Mesenchymal stem cell (in vitro differentiated cells and primary cell): Measurements from ENCODE around the gene SORCS3.

ENCODE experiments used
- DNase-seq: peaks from one replicate; pipeline ENCODE4 v3.0.0-alpha.2; 2013
- H2AFZ ChIP-seq: one replicate; pipeline ENCODE4 v1.6.1; 2013; ENCODE audit warnings: low read depth, mild to moderate bottlenecking, control low read depth, inconsistent platforms, low read length, moderate library complexity
- H2AK5ac ChIP-seq: 2 replicates; pipeline ENCODE4 v1.6.1; 2013; ENCODE audit warnings: low read length, moderate library complexity, mild to moderate bottlenecking, inconsistent platforms; ENCODE audit not compliant: severe bottlenecking
- H2BK120ac ChIP-seq: one replicate; pipeline ENCODE4 v1.6.1; 2013; ENCODE audit warnings: low read depth, mild to moderate bottlenecking, inconsistent platforms, low read length, moderate library complexity
- H2BK12ac ChIP-seq, 2 experiments: one replicate each; pipeline ENCODE4 v1.6.1; 2013; ENCODE audit warnings: inconsistent platforms in 2 of 2, low read length in 2 of 2, mild to moderate bottlenecking in 2 of 2, moderate library complexity in 2 of 2, control low read depth in 1 of 2
- H2BK15ac ChIP-seq: one replicate; pipeline ENCODE4 v1.6.1; 2013; ENCODE audit warnings: mild to moderate bottlenecking, low read depth, inconsistent platforms; ENCODE audit not compliant: poor library complexity, severe bottlenecking
- H2BK5ac ChIP-seq: 2 replicates; pipeline ENCODE4 v1.6.1; 2013; ENCODE audit warnings: low read depth, mild to moderate bottlenecking, low read length, control low read depth, inconsistent platforms; ENCODE audit not compliant: poor library complexity, severe bottlenecking
- H3K14ac ChIP-seq, 2 experiments: one replicate each; pipeline ENCODE4 v1.6.1; 2013; ENCODE audit warnings: inconsistent platforms in 2 of 2, low read length in 2 of 2, control low read depth in 1 of 2, mild to moderate bottlenecking in 1 of 2, moderate library complexity in 1 of 2
- H3K18ac ChIP-seq, 2 experiments: one replicate each; pipeline ENCODE4 v1.6.1; 2013; ENCODE audit warnings: inconsistent platforms in 2 of 2, low read length in 2 of 2, control low read depth in 1 of 2, low read depth in 1 of 2, mild to moderate bottlenecking in 1 of 2
- H3K23ac ChIP-seq, 2 experiments: one replicate each; pipeline ENCODE4 v1.6.1; 2013; ENCODE audit warnings: inconsistent platforms in 2 of 2, low read length in 2 of 2, mild to moderate bottlenecking in 2 of 2, moderate library complexity in 2 of 2, control low read depth in 1 of 2
- H3K27ac ChIP-seq: 2 replicates; pipeline ENCODE4 v1.5.1; 2013; ENCODE audit warnings: mild to moderate bottlenecking, moderate library complexity, low read length, control low read depth, inconsistent platforms; ENCODE audit not compliant: poor library complexity, severe bottlenecking
- H3K27me3 ChIP-seq, 2 experiments: 2 replicates each; pipeline versions ENCODE4 v1.6.1 to v1.7.0; 2013; ENCODE audit warnings: low read length in 2 of 2, mild to moderate bottlenecking in 2 of 2, moderate library complexity in 2 of 2, control low read depth in 1 of 2, inconsistent platforms in 1 of 2; ENCODE audit not compliant: control insufficient read depth in 1 of 2, insufficient read depth in 1 of 2
- H3K36me3 ChIP-seq, 2 experiments: 2 replicates each; pipeline versions ENCODE4 v1.6.1 to v1.7.0; 2013; ENCODE audit warnings: low read length in 2 of 2, control low read depth in 1 of 2, inconsistent platforms in 1 of 2, low read depth in 1 of 2, mild to moderate bottlenecking in 1 of 2; ENCODE audit not compliant: insufficient read depth in 2 of 2, control insufficient read depth in 1 of 2
- H3K4ac ChIP-seq, 2 experiments: one replicate each; pipeline ENCODE4 v1.6.1; 2013; ENCODE audit warnings: inconsistent platforms in 2 of 2, low read length in 2 of 2, mild to moderate bottlenecking in 2 of 2, moderate library complexity in 2 of 2, control low read depth in 1 of 2, low read depth in 1 of 2
- H3K4me1 ChIP-seq: 2 replicates; pipeline ENCODE4 v1.6.1; 2013; ENCODE audit warnings: low read depth, low read length, control low read depth; ENCODE audit not compliant: control insufficient read depth, insufficient read depth
- H3K4me2 ChIP-seq: 2 replicates; pipeline ENCODE4 v1.6.1; 2013; ENCODE audit warnings: low read length, mild to moderate bottlenecking, inconsistent platforms; ENCODE audit not compliant: poor library complexity, severe bottlenecking
- H3K4me3 ChIP-seq, 2 experiments: 2 replicates each; pipeline versions ENCODE4 v1.5.1 to v1.7.0; 2013; ENCODE audit warnings: low read length in 2 of 2, mild to moderate bottlenecking in 2 of 2, control low read depth in 1 of 2, low read depth in 1 of 2; ENCODE audit not compliant: insufficient read depth in 1 of 2
- H3K79me1 ChIP-seq: replicated peaks from 2 replicates; pipeline ENCODE4 v1.6.1; 2013; ENCODE audit warnings: mild to moderate bottlenecking, control low read depth, low read length, inconsistent platforms; ENCODE audit not compliant: poor library complexity, severe bottlenecking
- H3K9ac ChIP-seq: 2 replicates; pipeline ENCODE4 v1.7.0; 2013; ENCODE audit warnings: mild to moderate bottlenecking, low read length, moderate library complexity
- H3K9me3 ChIP-seq: 2 replicates; pipeline ENCODE4 v1.7.0; 2013; ENCODE audit warnings: mild to moderate bottlenecking, low read length; ENCODE audit not compliant: control insufficient read depth
- H4K8ac ChIP-seq: one replicate; pipeline ENCODE4 v1.6.1; 2013; ENCODE audit warnings: inconsistent platforms, mild to moderate bottlenecking, low read length, moderate library complexity
- H4K91ac ChIP-seq: one replicate; pipeline ENCODE4 v1.6.1; 2013; ENCODE audit warnings: mild to moderate bottlenecking, low read length, inconsistent platforms
- WGBS: methylation state at CpG from one replicate; pipeline ENCODE4 v1.1.7; 2013; ENCODE audit warnings: mixed read lengths; 5-methylcytosine and 5-hydroxymethylcytosine counted together

The SORCS3 gene

DNA sequence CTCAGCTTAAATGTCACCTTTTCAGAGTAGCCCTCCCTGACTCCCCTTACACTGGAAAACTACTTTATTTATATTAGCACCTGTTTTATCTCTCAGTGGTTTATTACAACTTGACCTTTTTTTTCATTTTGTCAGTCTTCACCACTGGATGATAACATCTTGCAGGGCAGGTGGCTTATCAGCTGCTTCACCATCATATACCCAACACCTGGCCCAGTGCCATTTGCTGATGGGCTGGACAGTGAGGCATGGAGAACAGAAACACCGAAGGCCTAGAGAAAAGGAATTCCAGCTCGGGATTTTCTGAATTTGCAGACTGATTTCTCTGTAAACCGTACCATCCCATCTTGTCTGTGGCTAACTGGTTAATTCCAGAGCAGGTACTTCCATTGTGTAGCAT lies 48.5 kb downstream of the SORCS3 start:
- H2BK5ac ChIP-seq = no peak overlapping the region
- H3K4me3 ChIP-seq = no peak overlapping the region
- H3K9me3 ChIP-seq = no peaks in the 10 kb centered on the region
- H3K14ac ChIP-seq = no peak overlapping the region
- H3K4ac ChIP-seq = no peak overlapping the region
- no peak overlapping the region for H2BK15ac ChIP-seq
- H3K9ac ChIP-seq = no peak overlapping the region
- DNase-seq = no peak
- H3K23ac ChIP-seq = no peak overlapping the region
- H3K79me1 ChIP-seq = no peaks in the 10 kb centered on the region
- H3K18ac ChIP-seq = no peak overlapping the region
- H2AFZ ChIP-seq = no peak overlapping the region
- H3K27ac ChIP-seq = no peak overlapping the region
- no peak overlapping the region for H2BK120ac ChIP-seq
- WGBS = 55% methylated on average over 3 of the region's 3 CpGs
- no peak overlapping the region for H3K4me2 ChIP-seq
- H2AK5ac ChIP-seq = no peak overlapping the region
- H3K4me1 ChIP-seq = no peaks in the 10 kb centered on the region
- no peaks in the 10 kb centered on the region for H3K36me3 ChIP-seq
- H2BK12ac ChIP-seq = no peak overlapping the region
- no peaks in the 10 kb centered on the region for H3K27me3 ChIP-seq
- H4K91ac ChIP-seq = no peak overlapping the region
- H4K8ac ChIP-seq = no peak overlapping the region

GRCh38 chr10:104690101-104690500 lies 49.0 kb downstream of the SORCS3 start:
- Histone ChIP-seq H3K36me3 (no peaks in the 10 kb centered on the region), H2AFZ (no peak overlapping the region), H2AK5ac (no peak overlapping the region), H4K8ac (no peak overlapping the region), H3K9ac (no peak overlapping the region), H2BK12ac (no peak overlapping the region), H3K4me1 (no peaks in the 10 kb centered on the region), H3K23ac (no peak overlapping the region), H3K14ac (no peak overlapping the region), H3K27ac (no peak overlapping the region), H3K27me3 (no peaks in the 10 kb centered on the region), H2BK15ac (no peak overlapping the region), H3K4ac (no peak overlapping the region), H3K9me3 (no peaks in the 10 kb centered on the region), H4K91ac (no peak overlapping the region), H3K4me2 (no peak overlapping the region), H3K4me3 (no peak overlapping the region), H2BK120ac (no peak overlapping the region), H3K79me1 (no peaks in the 10 kb centered on the region), H2BK5ac (no peak overlapping the region), H3K18ac (no peak overlapping the region)
- WGBS = 67% methylated on average over 3 of the region's 3 CpGs
- DNase-seq = no peak

DNA sequence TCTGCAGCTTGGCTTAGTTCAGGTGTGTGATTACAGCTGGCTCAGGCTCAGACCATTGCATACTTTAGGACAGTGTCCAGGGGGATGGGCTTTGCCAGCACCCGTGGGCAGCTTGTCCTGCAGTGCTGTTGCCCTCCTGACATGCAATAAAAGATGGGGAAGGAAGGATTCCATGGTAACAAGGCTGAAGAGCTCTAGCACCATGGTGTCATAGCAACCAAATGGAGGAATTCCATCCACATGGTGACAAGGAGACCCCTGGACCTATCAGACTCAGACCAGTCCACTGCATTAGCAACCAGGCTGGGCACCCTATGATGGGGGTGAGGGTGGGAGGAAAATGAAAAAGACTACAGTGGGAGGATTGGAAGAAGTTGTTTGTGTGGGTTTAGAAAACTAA lies 49.9 kb downstream of the SORCS3 start:
- no peak overlapping the region for H4K8ac ChIP-seq
- no peaks in the 10 kb centered on the region for H3K4me1 ChIP-seq
- WGBS = 33% methylated on average over 1 of the region's 1 CpG
- H3K4ac ChIP-seq = no peak overlapping the region
- no peak overlapping the region for H3K27ac ChIP-seq
- H3K14ac ChIP-seq = no peak overlapping the region
- no peak overlapping the region for H4K91ac ChIP-seq
- no peak overlapping the region for H2BK12ac ChIP-seq
- no peak overlapping the region for H3K23ac ChIP-seq
- no peaks in the 10 kb centered on the region for H3K9me3 ChIP-seq
- no peak for DNase-seq
- no peak overlapping the region for H2AK5ac ChIP-seq
- H3K36me3 ChIP-seq = no peaks in the 10 kb centered on the region
- no peak overlapping the region for H3K4me2 ChIP-seq
- no peaks in the 10 kb centered on the region for H3K27me3 ChIP-seq
- H3K79me1 ChIP-seq = no peaks in the 10 kb centered on the region
- H2BK15ac ChIP-seq = no peak overlapping the region
- H3K18ac ChIP-seq = no peak overlapping the region
- no peak overlapping the region for H2AFZ ChIP-seq
- H2BK5ac ChIP-seq = no peak overlapping the region
- H2BK120ac ChIP-seq = no peak overlapping the region
- no peak overlapping the region for H3K9ac ChIP-seq
- no peak overlapping the region for H3K4me3 ChIP-seq

DNA sequence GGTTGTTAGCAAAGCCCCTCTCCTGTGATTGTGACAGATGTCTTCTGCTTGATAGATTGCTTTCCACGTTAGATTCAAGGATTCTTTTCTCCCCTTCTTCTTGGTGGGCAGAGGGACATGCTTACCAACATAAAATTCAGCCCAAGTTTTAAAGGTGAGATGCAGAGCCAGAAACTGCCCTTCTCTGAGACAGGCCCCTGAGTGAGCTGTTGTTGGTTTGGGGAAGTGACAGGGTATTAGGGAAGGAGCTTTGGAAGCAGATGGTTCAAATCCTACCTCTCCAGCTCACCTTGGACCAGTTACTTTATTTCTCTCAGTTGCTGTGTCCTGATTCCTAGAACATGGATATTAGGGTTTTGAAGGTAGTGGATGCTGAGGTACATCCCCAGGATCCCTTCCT lies 53.0 kb downstream of the SORCS3 start:
- Histone ChIP-seq H3K4me1 (no peaks in the 10 kb centered on the region), H2BK5ac (no peak overlapping the region)

More for the DNA sequence above, 53.0 kb downstream of the SORCS3 start:
- Histone ChIP-seq H4K8ac (no peak overlapping the region), H2AK5ac (no peak overlapping the region), H2BK15ac (no peak overlapping the region), H3K14ac (no peak overlapping the region), H3K27ac (no peak overlapping the region), H3K27me3 (no peaks in the 10 kb centered on the region), H3K4me3 (no peak overlapping the region), H3K23ac (no peak overlapping the region), H3K79me1 (no peaks in the 10 kb centered on the region), H3K9ac (no peak overlapping the region), H2BK120ac (no peak overlapping the region), H3K4me2 (no peak overlapping the region), H3K18ac (no peak overlapping the region), H3K9me3 (no peaks in the 10 kb centered on the region), H4K91ac (no peak overlapping the region), H3K36me3 (no peaks in the 10 kb centered on the region), H3K4ac (no peak overlapping the region), H2BK12ac (no peak overlapping the region), H2AFZ (no peak overlapping the region)
- WGBS = no CpG with 5 or more reads among the region's 1 CpG
- no peak for DNase-seq
